HepG2 (cell line): ENCODE results near the gene ZDHHC8. TPM values are rescaled to one million over a fixed set of nuclear protein-coding genes. Genes with fewer than 3 reads are reported as not detected.
A peak's percentile ranks its signal among the peaks of the same experiment; 100 is the strongest.

Experiments
- ATAC-seq: fragments of 200-7000 bp; cut with Tn5 transposase; 3 replicates; pipeline ENCODE4 v1.9.1; 2020; ENCODE audit warnings: mild to moderate bottlenecking, moderate library complexity
- BruUV-seq: library from RNA; stranded (reverse); fragments of 400-500 nt; replicated peaks from 2 replicates; lab custom pipeline; 2021; lab: Mats Ljungman, UMichigan
- CTCF ChIA-PET: fragments of 300-600 bp; formaldehyde crosslinking; extraction: SDS; loops from one replicate; lab custom pipeline; 2021; ENCODE audit warnings: low total read pairs, inconsistent platforms, low intra/inter-chr PET ratio; lab: Yijun Ruan, JAX
- POLR2A ChIA-PET: fragments of 350-600 bp; sonication (Branson Sonifier 250); formaldehyde crosslinking; loops from one replicate; lab custom pipeline; 2020; ENCODE audit warnings: antibody characterized with exemption, inconsistent platforms; lab: Yijun Ruan, JAX
- DNase-seq: peaks from one replicate; pipeline ENCODE4 v3.0.0-alpha.2; 2015; ENCODE audit warnings: low spot score
- FAIRE-seq: peaks from 3 replicates; lab custom pipeline; 2011; peaks lifted over from hg19 to GRCh38; lab: Jason Lieb, UNC
- H2AFZ ChIP-seq: one replicate; pipeline ENCODE4 v1.6.1; 2011; ENCODE audit warnings: low read length, inconsistent platforms
- H3K27ac ChIP-seq: fragments of 300-600 bp; 3 replicates; pipeline ENCODE4 v1.8.0; 2011; ENCODE audit warnings: mixed run types, mild to moderate bottlenecking, mixed read lengths, low read length, inconsistent platforms; ENCODE audit not compliant: insufficient read depth; ENCODE audit errors: extremely low read length
- H3K27me3 ChIP-seq, 2 experiments: fragments of 200-600 bp in 1 of 2; 2 replicates in 1 of 2; 3 replicates in 1 of 2; pipeline versions ENCODE4 v1.6.0 to v1.8.0; 2011; ENCODE audit warnings: low read length in 2 of 2, mild to moderate bottlenecking in 2 of 2, moderate library complexity in 2 of 2, inconsistent platforms in 1 of 2; ENCODE audit not compliant: insufficient read depth in 2 of 2, control insufficient read depth in 1 of 2
- H3K36me3 ChIP-seq, 2 experiments: fragments of 200-600 bp in 1 of 2; replicated peaks in 1 of 2; 2 replicates in 1 of 2; 3 replicates in 1 of 2; pipeline versions ENCODE4 v1.5.1 to v1.8.0; 2011; ENCODE audit warnings: low read length in 2 of 2, inconsistent platforms in 1 of 2; ENCODE audit not compliant: insufficient read depth in 2 of 2, control insufficient read depth in 1 of 2
- H3K4me1 ChIP-seq: 2 replicates; pipeline ENCODE4 v1.5.1; 2012; ENCODE audit warnings: low read length, inconsistent platforms; ENCODE audit not compliant: insufficient read depth
- H3K4me2 ChIP-seq: 2 replicates; pipeline ENCODE4 v1.6.0; 2011; ENCODE audit warnings: low read depth, low read length, inconsistent platforms
- H3K4me3 ChIP-seq, 3 experiments: fragments of 200-600 bp in 1 of 3; sonication (generic), shearing (Covaris generic) in 1 of 3; replicated peaks in 1 of 3; 2 replicates each; pipeline ENCODE4 v1.5.1; 2011 to 2016; ENCODE audit warnings: low read length in 3 of 3, inconsistent platforms in 2 of 3, low read depth in 2 of 3, mild to moderate bottlenecking in 2 of 3, control low read depth in 1 of 3, mixed read lengths in 1 of 3; ENCODE audit not compliant: insufficient read depth in 1 of 3
- H3K79me2 ChIP-seq: one replicate; pipeline ENCODE4 v1.6.1; 2011; ENCODE audit warnings: low read length, inconsistent platforms; ENCODE audit not compliant: insufficient read depth
- H3K9ac ChIP-seq: 2 replicates; pipeline ENCODE4 v1.6.0; 2011; ENCODE audit warnings: mild to moderate bottlenecking, low read depth, low read length, inconsistent platforms; ENCODE audit not compliant: insufficient read depth
- H3K9me3 ChIP-seq: 2 replicates; pipeline ENCODE4 v1.5.1; 2012; ENCODE audit warnings: mild to moderate bottlenecking, low read length
- H4K20me1 ChIP-seq: 2 replicates; pipeline ENCODE4 v1.6.0; 2011; ENCODE audit warnings: inconsistent platforms, mild to moderate bottlenecking, low read length, moderate library complexity; ENCODE audit not compliant: insufficient read depth
- CBFB ChIP-seq: sonication (generic); formaldehyde crosslinking; IDR thresholded peaks from 2 replicates; pipeline ENCODE4 v1.4.0; 2020; ENCODE audit warnings: missing genetic modification reagents
- FOXA3 ChIP-seq: IDR thresholded peaks from 2 replicates; pipeline ENCODE4 v1.6.1; 2016; ENCODE audit warnings: missing genetic modification reagents, missing compliant biosample characterization
- FOXJ3 ChIP-seq: sonication (generic); formaldehyde crosslinking; IDR thresholded peaks from 2 replicates; pipeline ENCODE4 v1.4.0; 2020; ENCODE audit warnings: missing genetic modification reagents, mild to moderate bottlenecking, borderline replicate concordance
- HNRNPK ChIP-seq: fragments of 200-400 bp; formaldehyde crosslinking; IDR thresholded peaks from 2 replicates; pipeline ENCODE4 v1.6.1; 2018; ENCODE audit warnings: low read length, low read depth, moderate library complexity, mild to moderate bottlenecking; ENCODE audit not compliant: poor library complexity, severe bottlenecking
- MYNN ChIP-seq: sonication (generic); formaldehyde crosslinking; IDR thresholded peaks from 2 replicates; pipeline ENCODE4 v1.4.0; 2020; ENCODE audit warnings: mild to moderate bottlenecking, low read depth, missing genetic modification reagents
- SALL2 ChIP-seq: sonication (generic); formaldehyde crosslinking; IDR thresholded peaks from 2 replicates; pipeline ENCODE4 v1.8.1; 2023; ENCODE audit warnings: mild to moderate bottlenecking, missing genetic modification reagents, inconsistent platforms
- SMARCE1 ChIP-seq: fragments of 450-650 bp; IDR thresholded peaks from 2 replicates; pipeline ENCODE4 v1.6.1; 2017; ENCODE audit warnings: borderline replicate concordance
- SYNCRIP ChIP-seq: fragments of 200-400 bp; formaldehyde crosslinking; IDR thresholded peaks from 2 replicates; pipeline ENCODE4 v1.6.1; 2018; ENCODE audit warnings: mild to moderate bottlenecking, low read depth, low read length; ENCODE audit not compliant: insufficient read depth
- ZFX ChIP-seq: sonication (generic); formaldehyde crosslinking; IDR thresholded peaks from 2 replicates; pipeline ENCODE4 v1.4.0; 2020; ENCODE audit warnings: mild to moderate bottlenecking, low read depth, missing genetic modification reagents, moderate library complexity
- ZFY ChIP-seq: sonication (generic); formaldehyde crosslinking; IDR thresholded peaks from 2 replicates; pipeline ENCODE4 v1.4.0; 2020; ENCODE audit warnings: missing genetic modification reagents
- ZNF441 ChIP-seq: sonication (generic); formaldehyde crosslinking; IDR thresholded peaks from 2 replicates; pipeline ENCODE4 v1.7.0; 2021; ENCODE audit warnings: missing genetic modification reagents, borderline replicate concordance
- ZNF562 ChIP-seq: sonication (generic); formaldehyde crosslinking; IDR thresholded peaks from 2 replicates; pipeline ENCODE4 v1.8.0; 2022; ENCODE audit warnings: missing genetic modification reagents, borderline replicate concordance
- ZNF713 ChIP-seq: sonication (generic); formaldehyde crosslinking; IDR thresholded peaks from 2 replicates; pipeline ENCODE4 v1.4.0; 2020; ENCODE audit warnings: mild to moderate bottlenecking, missing genetic modification reagents
- ZNF777 ChIP-seq: sonication (generic); formaldehyde crosslinking; IDR thresholded peaks from 2 replicates; pipeline ENCODE4 v1.4.0; 2020; ENCODE audit warnings: missing genetic modification reagents
- WGBS: methylation state at CpG from one replicate; pipeline ENCODE4 v1.1.6; 2017; ENCODE audit warnings: low lambda C conversion rate; 5-methylcytosine and 5-hydroxymethylcytosine counted together
- in situ Hi-C: cut with HindIII; loops from 2 replicates; pipeline ENCODE4 v1.10.0; 2017; ENCODE audit warnings: low pct_unique_long_range_greater_than_20kb; ENCODE audit not compliant: extremely low pct_ligation_motif_present
- intact Hi-C: fragments of 100-400 bp; cut with micrococcal nuclease; formaldehyde crosslinking; loops from one replicate; pipeline ENCODE4 v1.10.0; 2022; ENCODE audit not compliant: unreplicated experiment
- polyA plus RNA-seq, 8 experiments: library from polyadenylated mRNA; depleted of rRNA in 3 of 8; stranded (reverse) in 7 of 8; unstranded in 1 of 8; fragments of >200 nt; fragmentation: Illumina TruSeq in 4 of 8; extraction: Trizol in 4 of 8; gene quantifications; 2 replicates each; pipeline versions ENCODE4 v1.2.1 to v1.2.3, GENCODE V29; 2011 to 2016; ENCODE audit warnings: low read depth in 4 of 8, missing spikeins in 1 of 8, mixed read lengths in 1 of 8; ENCODE audit not compliant: insufficient read depth in 1 of 8
- total RNA-seq, 5 experiments: library from RNA; depleted of rRNA; stranded (reverse); fragments of >200 nt; fragmentation: Illumina TruSeq; extraction: Trizol; gene quantifications; 2 replicates each; pipeline ENCODE4 v1.2.3, GENCODE V29; 2016; ENCODE audit warnings: low read depth in 1 of 5
- TF ChIP-seq, protein P1 (sequence below): sonication (generic); formaldehyde crosslinking; IDR thresholded peaks from 2 replicates; pipeline ENCODE4 v1.4.0; 2020; ENCODE audit warnings: mild to moderate bottlenecking, missing genetic modification reagents
- TF ChIP-seq, protein P2 (sequence below): sonication (generic); formaldehyde crosslinking; IDR thresholded peaks from 2 replicates; pipeline ENCODE4 v1.4.0; 2020; ENCODE audit warnings: mild to moderate bottlenecking, low read depth, missing genetic modification reagents
- TF ChIP-seq, protein P3 (sequence below): sonication (generic); formaldehyde crosslinking; IDR thresholded peaks from 2 replicates; pipeline ENCODE4 v1.8.1; 2023; ENCODE audit warnings: mild to moderate bottlenecking, moderate library complexity, missing genetic modification reagents
- TF ChIP-seq, protein P4 (sequence below): sonication (generic); formaldehyde crosslinking; IDR thresholded peaks from 2 replicates; pipeline ENCODE4 v1.9.0; 2022; ENCODE audit warnings: missing genetic modification reagents, mild to moderate bottlenecking, borderline replicate concordance

Gene ZDHHC8
- total and polyA plus RNA-seq, 2 of the 13 experiments (the other 11 are each of a cell fraction or from before 2014, with no cell fraction given), result 7.5 to 21.3 TPM

DNA sequence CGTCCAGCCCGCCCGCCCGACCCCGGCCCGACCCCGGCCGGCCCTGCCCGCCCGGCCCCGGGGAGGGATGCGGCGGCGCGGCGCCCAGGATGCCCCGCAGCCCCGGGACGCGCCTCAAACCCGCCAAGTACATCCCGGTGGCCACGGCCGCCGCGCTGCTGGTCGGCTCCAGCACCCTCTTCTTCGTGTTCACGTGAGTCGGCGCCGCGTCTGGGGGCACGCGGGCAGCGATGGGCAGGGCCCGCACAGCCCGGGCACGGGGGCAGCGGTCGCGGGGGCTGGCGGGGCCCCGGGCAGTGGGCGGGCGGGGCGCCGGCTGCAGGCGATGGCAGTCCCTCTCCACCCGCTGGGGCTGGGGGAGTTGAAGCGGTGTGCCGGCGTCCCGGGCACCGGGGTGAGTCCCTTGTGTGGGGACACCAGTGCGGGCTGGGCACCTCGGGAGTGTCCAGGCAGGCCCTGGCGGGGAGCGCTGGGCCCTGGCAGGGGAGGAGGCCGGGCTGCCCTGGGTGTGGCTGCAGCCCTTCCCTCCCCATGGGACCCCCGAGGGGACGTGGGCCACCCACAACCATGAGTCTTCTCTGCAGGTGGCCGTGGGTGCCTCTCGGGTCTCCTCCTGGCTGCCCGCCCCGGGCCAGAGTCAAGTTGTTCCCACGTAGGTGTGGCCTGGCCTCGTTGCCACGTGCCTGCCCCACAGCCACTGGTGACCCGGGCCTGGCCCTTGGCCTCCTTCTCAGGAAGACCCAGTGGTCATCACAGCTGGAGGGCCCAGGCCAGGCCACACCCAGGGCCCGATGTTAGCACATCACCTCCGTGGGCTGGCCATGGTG lies 468 bp downstream of the ZDHHC8 start:
- FAIRE-seq (no peak), DNase-seq (no peak), ATAC-seq (no peak)
- peak overlapping the region; percentile 81 for H3K9ac ChIP-seq
- POLR2A ChIA-PET, result no interaction called here
- no TSS peak for BruUV-seq
- H3K27ac ChIP-seq, result no peak overlapping the region
- H3K27me3 ChIP-seq, result no peaks in the 10 kb centered on the region
- H2AFZ ChIP-seq, result no peak overlapping the region
- 0% methylated on average over 4 of the region's 72 CpGs for WGBS
- H3K4me3 ChIP-seq, result peak overlapping the region; percentile 63 to 90 (median 85)
- H3K36me3 ChIP-seq, result peaks cover 0 to 9% of the 10 kb centered on the region in 2 experiments; a peak in 1 of 5 replicates
- H4K20me1 ChIP-seq, result peaks cover 3% of the 10 kb centered on the region; the same call in 1 of the 2 replicates
- CTCF ChIA-PET, result no interaction called here
- peaks cover 17% of the 10 kb centered on the region for H3K79me2 ChIP-seq
- in situ Hi-C loops, result no loop called here
- H3K4me1 ChIP-seq, result peaks cover 45% of the 10 kb centered on the region
- intact Hi-C loops, result no loop called here
- peak overlapping the region; percentile 79 for H3K4me2 ChIP-seq
- H3K9me3 ChIP-seq, result no peaks in the 10 kb centered on the region
- TF ChIP-seq, protein P1, sequence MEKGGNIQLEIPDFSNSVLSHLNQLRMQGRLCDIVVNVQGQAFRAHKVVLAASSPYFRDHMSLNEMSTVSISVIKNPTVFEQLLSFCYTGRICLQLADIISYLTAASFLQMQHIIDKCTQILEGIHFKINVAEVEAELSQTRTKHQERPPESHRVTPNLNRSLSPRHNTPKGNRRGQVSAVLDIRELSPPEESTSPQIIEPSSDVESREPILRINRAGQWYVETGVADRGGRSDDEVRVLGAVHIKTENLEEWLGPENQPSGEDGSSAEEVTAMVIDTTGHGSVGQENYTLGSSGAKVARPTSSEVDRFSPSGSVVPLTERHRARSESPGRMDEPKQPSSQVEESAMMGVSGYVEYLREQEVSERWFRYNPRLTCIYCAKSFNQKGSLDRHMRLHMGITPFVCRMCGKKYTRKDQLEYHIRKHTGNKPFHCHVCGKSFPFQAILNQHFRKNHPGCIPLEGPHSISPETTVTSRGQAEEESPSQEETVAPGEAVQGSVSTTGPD (CRISPR knock-in tag), result no peak
- TF ChIP-seq MYNN (CRISPR knock-in tag) (no peak), HNRNPK (no peak), ZFX (CRISPR knock-in tag) (peak; percentile 32), SYNCRIP (no peak), ZNF777 (CRISPR knock-in tag) (no peak), SALL2 (CRISPR knock-in tag) (no peak), CBFB (CRISPR knock-in tag) (no peak), FOXJ3 (CRISPR knock-in tag) (no peak), ZNF562 (CRISPR knock-in tag) (no peak), SMARCE1 (no peak), FOXA3 (CRISPR knock-in tag) (no peak), ZFY (CRISPR knock-in tag) (peak; percentile 61), ZNF713 (no peak), ZNF441 (CRISPR knock-in tag) (no peak)
- TF ChIP-seq, protein P2, sequence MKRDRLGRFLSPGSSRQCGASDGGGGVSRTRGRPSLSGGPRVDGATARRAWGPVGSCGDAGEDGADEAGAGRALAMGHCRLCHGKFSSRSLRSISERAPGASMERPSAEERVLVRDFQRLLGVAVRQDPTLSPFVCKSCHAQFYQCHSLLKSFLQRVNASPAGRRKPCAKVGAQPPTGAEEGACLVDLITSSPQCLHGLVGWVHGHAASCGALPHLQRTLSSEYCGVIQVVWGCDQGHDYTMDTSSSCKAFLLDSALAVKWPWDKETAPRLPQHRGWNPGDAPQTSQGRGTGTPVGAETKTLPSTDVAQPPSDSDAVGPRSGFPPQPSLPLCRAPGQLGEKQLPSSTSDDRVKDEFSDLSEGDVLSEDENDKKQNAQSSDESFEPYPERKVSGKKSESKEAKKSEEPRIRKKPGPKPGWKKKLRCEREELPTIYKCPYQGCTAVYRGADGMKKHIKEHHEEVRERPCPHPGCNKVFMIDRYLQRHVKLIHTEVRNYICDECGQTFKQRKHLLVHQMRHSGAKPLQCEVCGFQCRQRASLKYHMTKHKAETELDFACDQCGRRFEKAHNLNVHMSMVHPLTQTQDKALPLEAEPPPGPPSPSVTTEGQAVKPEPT (CRISPR knock-in tag), result no peak; the same call in 1 of the 2 replicates
- TF ChIP-seq, protein P3, sequence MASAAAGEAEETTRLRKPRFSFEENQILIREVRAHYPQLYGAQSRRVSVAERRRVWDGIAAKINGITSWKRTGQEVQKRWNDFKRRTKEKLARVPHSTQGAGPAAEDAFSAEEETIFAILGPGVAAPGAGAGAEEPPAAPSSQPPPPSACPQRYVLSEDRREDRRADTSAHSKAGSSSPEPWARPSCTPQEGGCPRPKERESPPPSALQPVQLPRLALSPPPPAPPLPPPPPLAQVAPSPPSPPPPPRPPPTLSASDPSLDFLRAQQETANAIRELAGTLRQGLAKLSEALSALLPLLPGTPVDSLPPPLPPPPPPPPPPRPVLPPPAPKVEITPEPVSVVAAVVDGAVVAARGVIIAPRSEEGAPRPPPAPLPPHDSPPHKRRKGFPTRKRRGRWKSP (CRISPR knock-in tag), result no peak
- TF ChIP-seq, protein P4, sequence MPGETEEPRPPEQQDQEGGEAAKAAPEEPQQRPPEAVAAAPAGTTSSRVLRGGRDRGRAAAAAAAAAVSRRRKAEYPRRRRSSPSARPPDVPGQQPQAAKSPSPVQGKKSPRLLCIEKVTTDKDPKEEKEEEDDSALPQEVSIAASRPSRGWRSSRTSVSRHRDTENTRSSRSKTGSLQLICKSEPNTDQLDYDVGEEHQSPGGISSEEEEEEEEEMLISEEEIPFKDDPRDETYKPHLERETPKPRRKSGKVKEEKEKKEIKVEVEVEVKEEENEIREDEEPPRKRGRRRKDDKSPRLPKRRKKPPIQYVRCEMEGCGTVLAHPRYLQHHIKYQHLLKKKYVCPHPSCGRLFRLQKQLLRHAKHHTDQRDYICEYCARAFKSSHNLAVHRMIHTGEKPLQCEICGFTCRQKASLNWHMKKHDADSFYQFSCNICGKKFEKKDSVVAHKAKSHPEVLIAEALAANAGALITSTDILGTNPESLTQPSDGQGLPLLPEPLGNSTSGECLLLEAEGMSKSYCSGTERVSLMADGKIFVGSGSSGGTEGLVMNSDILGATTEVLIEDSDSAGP (CRISPR knock-in tag), result peak; percentile 54; the same call in 1 of the 2 replicates
